D721Med (cell line): Measurements from ENCODE around the gene SF3B3.
"Not testable (repeated sequence)": the region's sequence is repeated elsewhere in the genome, so short reads cannot be mapped to it uniquely, and the experiment has no call there.

Experiments used
- DNase-seq: peaks from one replicate; pipeline ENCODE4 v3.0.0; 2011; ENCODE audit warnings: low spot score; ENCODE audit not compliant: insufficient read length
- FAIRE-seq: peaks from 2 replicates; lab custom pipeline; 2011; peaks lifted over from hg19 to GRCh38; lab: Jason Lieb, UNC
- CTCF ChIP-seq: IDR thresholded peaks from 2 replicates; pipeline ENCODE4 v1.5.1; 2012; ENCODE audit warnings: mild to moderate bottlenecking, control low read depth; ENCODE audit not compliant: insufficient read depth; ENCODE audit errors: missing control alignments

SF3B3 gene

GRCh38 chr16:70579248-70579647 lies 55.6 kb downstream of the SF3B3 start:
- FAIRE-seq, result no peak
- TF ChIP-seq CTCF, result no peak
- DNase-seq, result no peak

GRCh38 chr16:70579648-70580630 lies 56.3 kb downstream of the SF3B3 start:
- TF ChIP-seq CTCF, result no peak
- FAIRE-seq (no peak), DNase-seq (no peak)

DNA sequence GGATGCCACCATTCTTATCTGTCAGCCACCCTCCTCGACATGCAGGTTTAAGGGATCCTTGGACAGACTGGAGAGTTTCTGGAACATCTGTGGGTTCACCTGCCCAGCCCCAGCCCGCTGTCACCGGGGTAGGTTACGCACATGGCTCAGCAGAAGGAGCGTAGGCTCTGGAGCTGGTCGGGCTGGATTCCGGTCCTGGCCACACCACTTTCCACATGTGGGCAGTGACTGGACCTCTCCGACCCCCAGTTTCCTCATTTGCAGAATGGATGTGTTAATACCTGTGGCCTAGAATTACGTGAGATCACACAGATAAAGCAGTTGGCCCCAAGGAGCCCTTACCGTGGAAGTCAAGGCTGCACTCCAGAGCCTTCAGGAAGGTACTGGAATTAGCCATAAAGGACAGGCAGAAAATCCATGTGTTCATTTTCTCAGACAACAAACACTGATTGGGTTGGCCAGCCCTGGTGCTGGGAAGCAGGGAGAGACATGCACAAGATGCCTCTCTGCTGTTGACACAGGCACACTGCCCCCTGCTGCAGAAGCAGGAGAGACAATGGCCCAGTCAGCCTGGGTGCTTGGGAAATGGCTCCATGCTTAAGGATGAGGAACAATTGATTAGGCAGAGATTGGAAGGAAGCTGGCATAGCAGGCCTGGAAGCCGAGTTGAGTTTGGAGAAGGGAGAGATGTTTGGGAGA lies 58.8 kb downstream of the SF3B3 start:
- peak; percentile 8 for TF ChIP-seq CTCF
- no peak for FAIRE-seq
- no peak for DNase-seq

GRCh38 chr16:70586731-70587130 lies 63.1 kb downstream of the SF3B3 start:
- TF ChIP-seq CTCF, result no peak
- no peak for DNase-seq
- FAIRE-seq, result no peak

GRCh38 chr16:70588565-70588964 lies 64.9 kb downstream of the SF3B3 start:
- FAIRE-seq (no peak), DNase-seq (no peak)
- no peak for TF ChIP-seq CTCF

DNA sequence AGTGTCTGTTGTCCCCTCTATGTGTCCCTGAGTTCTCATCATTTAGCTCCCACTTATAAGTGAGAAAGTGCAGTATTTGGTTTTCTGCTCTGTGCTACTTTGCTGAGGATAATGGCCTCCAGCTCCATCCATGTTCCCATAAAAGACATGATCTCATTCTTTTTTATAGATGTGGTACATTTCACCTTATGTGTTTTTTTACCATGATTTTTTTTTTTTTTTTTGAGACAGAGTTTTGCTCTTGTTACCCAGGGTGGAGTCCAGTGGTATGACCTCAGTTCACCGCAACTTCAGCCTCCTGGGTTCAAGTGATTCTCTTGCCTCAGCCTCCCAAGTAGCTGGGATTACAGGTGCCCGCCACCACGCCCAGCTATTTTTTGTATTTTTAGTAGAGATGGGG lies 65.8 kb downstream of the SF3B3 start:
- not testable (repeated sequence) for FAIRE-seq, DNase-seq

- no peak for TF ChIP-seq CTCF
- no peak for FAIRE-seq
- DNase-seq, result no peak
Measured at GRCh38 chr16:70589998-70590471, 66.4 kb downstream of the SF3B3 start.
